Measurements from ENCODE around the gene TMEM39B. TPM values are rescaled to one million over a fixed set of nuclear protein-coding genes. Genes with fewer than 3 reads are reported as not detected.
A peak's percentile ranks its signal among the peaks of the same experiment; 100 is the strongest.
"Not testable (repeated sequence)": the region's sequence is repeated elsewhere in the genome, so short reads cannot be mapped to it uniquely, and the experiment has no call there.

TMEM39B gene
- total RNA-seq, 1 experiment from 2014 or later: 10.3 TPM

DNA sequence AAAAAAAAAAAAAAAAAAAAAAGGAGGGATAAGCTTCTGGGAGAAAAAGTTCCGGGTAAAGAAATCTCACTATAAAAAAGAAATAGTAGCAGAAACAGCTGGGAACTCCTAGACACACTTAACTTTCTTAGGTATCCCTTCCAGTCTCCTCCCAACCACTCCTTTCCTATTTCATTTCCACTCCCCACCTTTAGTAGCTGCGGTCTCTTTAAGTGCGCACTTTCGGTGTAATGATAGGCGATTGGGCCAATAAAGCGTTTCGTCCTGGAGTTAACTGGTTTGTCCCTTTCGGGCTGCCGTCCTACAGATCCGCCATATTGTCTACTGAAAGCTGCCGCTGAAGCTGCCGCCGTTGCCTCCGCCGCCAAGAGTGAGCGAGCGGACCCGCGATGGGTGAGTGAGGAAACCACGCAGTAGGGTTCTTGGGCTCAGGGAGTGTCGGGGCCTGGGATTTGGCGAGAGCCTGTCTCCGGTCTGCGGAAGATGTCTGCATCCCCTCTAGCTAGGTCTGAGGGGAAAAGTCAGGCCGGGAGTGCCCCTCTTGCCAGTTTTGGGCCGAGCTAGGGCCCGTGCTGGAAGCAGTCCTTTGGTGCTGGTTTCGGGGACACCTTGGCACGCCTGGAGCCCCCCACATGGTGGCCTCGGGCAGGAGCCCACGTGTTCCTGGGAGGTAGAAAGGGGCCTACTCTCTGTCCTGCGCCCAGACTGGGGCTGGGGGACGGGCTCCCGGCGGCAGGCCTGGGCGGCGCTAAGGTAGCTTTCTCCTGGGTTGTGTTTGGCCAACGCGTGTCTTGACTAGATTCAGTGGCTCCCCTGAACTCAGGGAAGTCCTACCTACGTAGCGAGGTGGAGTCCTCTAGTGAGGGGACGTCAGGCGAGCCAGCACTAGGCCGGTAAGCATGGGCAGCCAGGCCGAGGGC is 35.3 kb downstream of the TMEM39B start, which contains the start of gene KPNA6:
TSS of gene KPNA6 (plus strand) at position 315 of the 920 bp plus-strand sequence. CDS start at position 390, 75 bp downstream.
- Histone ChIP-seq H3K4me2 (ENCODE audit: low read depth, low read length, poor library complexity, severe bottlenecking) (peak within 1 kb of the TSS; percentile 84), H4K20me1 (ENCODE audit: insufficient read depth, low read depth, low read length) (peaks cover 24% of the 10 kb centered on the region; the same call in 1 of the 2 replicates), H3K9ac (ENCODE audit: low read length) (peak within 1 kb of the TSS; percentile 90), H3K79me2 (ENCODE audit: low read length) (peaks cover 51% of the 10 kb centered on the region), H3K4me1 (ENCODE audit: low read length) (peaks cover 30% of the 10 kb centered on the region), H2AFZ (ENCODE audit: low read length) (peak within 1 kb of the TSS; percentile 44; the same call in 1 of the 2 replicates), H3K4me3 (ENCODE audit: low read length) (peak within 1 kb of the TSS; percentile 92), H3K36me3 (ENCODE audit: insufficient read depth, low read length) (no peaks in the 10 kb centered on the region), H3K27ac (ENCODE audit: low read length) (peak within 1 kb of the TSS; percentile 75), H3K9me2 (replicated peaks; ENCODE audit: insufficient read depth, low read length) (no peaks in the 10 kb centered on the region), H3K9me3 (ENCODE audit: low read length) (no peaks in the 10 kb centered on the region), H3K27me3 (ENCODE audit: low read length) (no peaks in the 10 kb centered on the region)
- peak; percentile 97 for DNase-seq

GRCh38 chr1:32111040-32111623 is 38.4 kb downstream of the TMEM39B start:
- no peaks in the 10 kb centered on the region for H3K9me3 ChIP-seq (ENCODE audit: low read length)
- H3K79me2 ChIP-seq (ENCODE audit: low read length): peaks cover 81% of the 10 kb centered on the region
- no peak overlapping the region for H3K4me3 ChIP-seq (ENCODE audit: low read length)
- DNase-seq: no peak
- no peaks in the 10 kb centered on the region for H3K36me3 ChIP-seq (ENCODE audit: insufficient read depth, low read length)
- H3K27me3 ChIP-seq (ENCODE audit: low read length): no peaks in the 10 kb centered on the region
- H3K9me2 ChIP-seq (replicated peaks; ENCODE audit: insufficient read depth, low read length): no peaks in the 10 kb centered on the region
- H2AFZ ChIP-seq (ENCODE audit: low read length): no peak overlapping the region
- no peak overlapping the region for H3K27ac ChIP-seq (ENCODE audit: low read length)
- peaks cover 30% of the 10 kb centered on the region for H3K4me1 ChIP-seq (ENCODE audit: low read length)
- no peak overlapping the region for H3K9ac ChIP-seq (ENCODE audit: low read length)
- H4K20me1 ChIP-seq (ENCODE audit: insufficient read depth, low read depth, low read length): peaks cover 29% of the 10 kb centered on the region; the same call in 1 of the 2 replicates
- H3K4me2 ChIP-seq (ENCODE audit: low read depth, low read length, poor library complexity, severe bottlenecking): no peak overlapping the region

- H3K9me3 ChIP-seq (ENCODE audit: low read length): no peaks in the 10 kb centered on the region
- no peak overlapping the region for H2AFZ ChIP-seq (ENCODE audit: low read length)
- no peaks in the 10 kb centered on the region for H3K9me2 ChIP-seq (replicated peaks; ENCODE audit: insufficient read depth, low read length)
- H3K4me2 ChIP-seq (ENCODE audit: low read depth, low read length, poor library complexity, severe bottlenecking): no peak overlapping the region
- H3K9ac ChIP-seq (ENCODE audit: low read length): no peak overlapping the region
- no peak for DNase-seq
- H3K27ac ChIP-seq (ENCODE audit: low read length): no peak overlapping the region
- no peak overlapping the region for H3K4me3 ChIP-seq (ENCODE audit: low read length)
- H3K36me3 ChIP-seq (ENCODE audit: insufficient read depth, low read length): peaks cover 2% of the 10 kb centered on the region; the same call in 1 of the 2 replicates
- peaks cover 87% of the 10 kb centered on the region for H3K79me2 ChIP-seq (ENCODE audit: low read length)
- peaks cover 31% of the 10 kb centered on the region for H4K20me1 ChIP-seq (ENCODE audit: insufficient read depth, low read depth, low read length)
- H3K4me1 ChIP-seq (ENCODE audit: low read length): peaks cover 30% of the 10 kb centered on the region
- no peaks in the 10 kb centered on the region for H3K27me3 ChIP-seq (ENCODE audit: low read length)
These were observed 39.0 kb downstream of the TMEM39B start for GRCh38 chr1:32111789-32112188.

- Histone ChIP-seq H3K4me1 (ENCODE audit: low read length) (peaks cover 25% of the 10 kb centered on the region), H3K4me3 (ENCODE audit: low read length) (no peak overlapping the region), H3K36me3 (ENCODE audit: insufficient read depth, low read length) (peaks cover 4% of the 10 kb centered on the region; the same call in 1 of the 2 replicates), H4K20me1 (ENCODE audit: insufficient read depth, low read depth, low read length) (peaks cover 32% of the 10 kb centered on the region), H3K9me2 (replicated peaks; ENCODE audit: insufficient read depth, low read length) (no peaks in the 10 kb centered on the region), H3K9ac (ENCODE audit: low read length) (no peak overlapping the region), H3K9me3 (ENCODE audit: low read length) (no peaks in the 10 kb centered on the region), H3K27ac (ENCODE audit: low read length) (no peak overlapping the region), H3K79me2 (ENCODE audit: low read length) (peaks cover 98% of the 10 kb centered on the region), H3K4me2 (ENCODE audit: low read depth, low read length, poor library complexity, severe bottlenecking) (no peak overlapping the region), H2AFZ (ENCODE audit: low read length) (no peak overlapping the region), H3K27me3 (ENCODE audit: low read length) (no peaks in the 10 kb centered on the region)
- DNase-seq: no peak
These were observed 40.2 kb downstream of the TMEM39B start for GRCh38 chr1:32112806-32113375.

DNA sequence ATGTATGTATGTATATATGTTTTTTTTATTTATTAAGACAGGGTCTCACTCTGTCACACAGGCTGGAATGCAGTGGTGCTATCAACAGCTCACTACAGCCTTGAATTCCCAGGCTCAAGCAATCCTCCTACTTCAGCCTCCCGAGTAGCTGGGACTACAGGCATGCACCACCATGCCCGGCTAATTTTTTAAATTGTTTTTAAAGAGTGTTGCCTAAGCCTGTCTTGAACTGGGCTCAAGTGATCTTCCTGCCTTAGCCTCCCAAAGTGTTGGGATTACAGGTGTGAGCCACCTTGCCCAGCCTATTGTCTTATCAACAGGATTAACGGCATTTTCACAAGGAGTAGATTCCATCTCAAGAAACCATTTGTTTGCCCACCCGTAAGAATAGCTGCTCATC is 40.7 kb downstream of the TMEM39B start:
- not testable (repeated sequence) for H2AFZ ChIP-seq (ENCODE audit: low read length); H3K4me2 ChIP-seq (ENCODE audit: low read depth, low read length, poor library complexity, severe bottlenecking); H3K9me3 ChIP-seq (ENCODE audit: low read length); H3K27me3 ChIP-seq (ENCODE audit: low read length); H3K9me2 ChIP-seq (replicated peaks; ENCODE audit: insufficient read depth, low read length); H3K36me3 ChIP-seq (ENCODE audit: insufficient read depth, low read length); DNase-seq; H3K4me3 ChIP-seq (ENCODE audit: low read length); H3K27ac ChIP-seq (ENCODE audit: low read length); H3K9ac ChIP-seq (ENCODE audit: low read length)
- H3K79me2 ChIP-seq (ENCODE audit: low read length): peaks cover 98% of the 10 kb centered on the region
- H4K20me1 ChIP-seq (ENCODE audit: insufficient read depth, low read depth, low read length): peaks cover 30% of the 10 kb centered on the region
- H3K4me1 ChIP-seq (ENCODE audit: low read length): peaks cover 25% of the 10 kb centered on the region

GRCh38 chr1:32114420-32114819 is 41.7 kb downstream of the TMEM39B start:
- Histone ChIP-seq H2AFZ (ENCODE audit: low read length) (no peak overlapping the region), H3K4me3 (ENCODE audit: low read length) (no peak overlapping the region), H3K36me3 (ENCODE audit: insufficient read depth, low read length) (peaks cover 4% of the 10 kb centered on the region; the same call in 1 of the 2 replicates), H4K20me1 (ENCODE audit: insufficient read depth, low read depth, low read length) (peaks cover 26% of the 10 kb centered on the region), H3K27me3 (ENCODE audit: low read length) (no peaks in the 10 kb centered on the region), H3K27ac (ENCODE audit: low read length) (no peak overlapping the region), H3K9ac (ENCODE audit: low read length) (no peak overlapping the region), H3K9me3 (ENCODE audit: low read length) (no peaks in the 10 kb centered on the region), H3K79me2 (ENCODE audit: low read length) (peaks cover 97% of the 10 kb centered on the region), H3K4me1 (ENCODE audit: low read length) (peaks cover 20% of the 10 kb centered on the region), H3K9me2 (replicated peaks; ENCODE audit: insufficient read depth, low read length) (no peaks in the 10 kb centered on the region), H3K4me2 (ENCODE audit: low read depth, low read length, poor library complexity, severe bottlenecking) (no peak overlapping the region)
- DNase-seq: no peak

DNA sequence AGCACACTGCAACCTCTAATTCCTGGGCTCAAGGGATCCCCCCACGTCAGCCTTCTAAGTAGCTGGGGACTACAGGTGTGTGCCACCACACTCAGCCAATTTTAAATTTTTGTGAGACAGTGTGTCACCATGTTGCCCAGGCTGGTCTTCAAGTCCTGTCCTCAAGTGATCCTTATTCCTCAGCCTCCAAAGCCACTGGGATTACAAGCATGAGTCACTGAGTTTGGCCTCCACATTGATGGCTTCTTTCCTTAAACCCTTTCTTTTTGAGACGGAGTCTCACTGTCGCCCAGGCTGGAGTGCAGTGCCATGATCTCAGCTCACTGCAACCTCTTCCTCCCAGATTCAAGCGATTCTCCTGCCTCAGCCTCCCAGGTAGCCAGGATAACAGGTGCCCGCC is 42.8 kb downstream of the TMEM39B start:
- no peak for DNase-seq

GRCh38 chr1:32116531-32116930 is 43.8 kb downstream of the TMEM39B start:
- H4K20me1 ChIP-seq (ENCODE audit: insufficient read depth, low read depth, low read length): peaks cover 29% of the 10 kb centered on the region
- H3K79me2 ChIP-seq (ENCODE audit: low read length): peaks cover 96% of the 10 kb centered on the region
- H3K9ac ChIP-seq (ENCODE audit: low read length): no peak overlapping the region
- no peak overlapping the region for H3K27ac ChIP-seq (ENCODE audit: low read length)
- no peak overlapping the region for H3K4me2 ChIP-seq (ENCODE audit: low read depth, low read length, poor library complexity, severe bottlenecking)
- peaks cover 4% of the 10 kb centered on the region; the same call in 1 of the 2 replicates for H3K36me3 ChIP-seq (ENCODE audit: insufficient read depth, low read length)
- no peaks in the 10 kb centered on the region for H3K9me3 ChIP-seq (ENCODE audit: low read length)
- H2AFZ ChIP-seq (ENCODE audit: low read length): no peak overlapping the region
- no peak for DNase-seq
- peaks cover 3% of the 10 kb centered on the region for H3K4me1 ChIP-seq (ENCODE audit: low read length)
- H3K27me3 ChIP-seq (ENCODE audit: low read length): no peaks in the 10 kb centered on the region
- no peaks in the 10 kb centered on the region for H3K9me2 ChIP-seq (replicated peaks; ENCODE audit: insufficient read depth, low read length)
- H3K4me3 ChIP-seq (ENCODE audit: low read length): no peak overlapping the region

More for the DNA sequence above, 42.8 kb downstream of the TMEM39B start:
- Histone ChIP-seq H3K9me2 (replicated peaks; ENCODE audit: insufficient read depth, low read length) (no peaks in the 10 kb centered on the region), H3K4me2 (ENCODE audit: low read depth, low read length, poor library complexity, severe bottlenecking) (no peak overlapping the region), H3K4me1 (ENCODE audit: low read length) (peaks cover 11% of the 10 kb centered on the region), H4K20me1 (ENCODE audit: insufficient read depth, low read depth, low read length) (peaks cover 30% of the 10 kb centered on the region), H3K79me2 (ENCODE audit: low read length) (peaks cover 96% of the 10 kb centered on the region), H2AFZ (ENCODE audit: low read length) (no peak overlapping the region), H3K27me3 (ENCODE audit: low read length) (no peaks in the 10 kb centered on the region), H3K9ac (ENCODE audit: low read length) (no peak overlapping the region), H3K9me3 (ENCODE audit: low read length) (no peaks in the 10 kb centered on the region), H3K36me3 (ENCODE audit: insufficient read depth, low read length) (peaks cover 4% of the 10 kb centered on the region; the same call in 1 of the 2 replicates), H3K27ac (ENCODE audit: low read length) (no peak overlapping the region), H3K4me3 (ENCODE audit: low read length) (no peak overlapping the region)
